AG04449 (cell line): ENCODE data around the gene FKBP1A.

Experiments
- CTCF ChIA-PET: fragments of 350-600 bp; formaldehyde crosslinking; extraction: SDS; loops from one replicate; lab custom pipeline; 2021; ENCODE audit warnings: antibody characterized with exemption; lab: Yijun Ruan, JAX
- POLR2A ChIA-PET: fragments of 400-600, 350-600 bp; formaldehyde crosslinking; extraction: SDS; loops from one replicate; lab custom pipeline; 2020; ENCODE audit warnings: antibody characterized with exemption, inconsistent platforms; lab: Yijun Ruan, JAX
- DNase-seq: peaks from one replicate; pipeline ENCODE4 v3.0.0-alpha.2; 2010; ENCODE audit warnings: low read depth, low spot score
- H3K4me3 ChIP-seq: 2 replicates; pipeline ENCODE4 v1.5.1; 2011; ENCODE audit warnings: low read depth, mild to moderate bottlenecking, control low read depth, low read length
- TF ChIP-seq, protein P1 (sequence below): IDR thresholded peaks from one replicate; pipeline ENCODE4 v1.5.1; 2011; ENCODE audit warnings: mild to moderate bottlenecking, moderate library complexity, low read length, control low read depth, inconsistent platforms; ENCODE audit not compliant: insufficient read depth; ENCODE audit errors: missing control alignments

FKBP1A gene

DNA sequence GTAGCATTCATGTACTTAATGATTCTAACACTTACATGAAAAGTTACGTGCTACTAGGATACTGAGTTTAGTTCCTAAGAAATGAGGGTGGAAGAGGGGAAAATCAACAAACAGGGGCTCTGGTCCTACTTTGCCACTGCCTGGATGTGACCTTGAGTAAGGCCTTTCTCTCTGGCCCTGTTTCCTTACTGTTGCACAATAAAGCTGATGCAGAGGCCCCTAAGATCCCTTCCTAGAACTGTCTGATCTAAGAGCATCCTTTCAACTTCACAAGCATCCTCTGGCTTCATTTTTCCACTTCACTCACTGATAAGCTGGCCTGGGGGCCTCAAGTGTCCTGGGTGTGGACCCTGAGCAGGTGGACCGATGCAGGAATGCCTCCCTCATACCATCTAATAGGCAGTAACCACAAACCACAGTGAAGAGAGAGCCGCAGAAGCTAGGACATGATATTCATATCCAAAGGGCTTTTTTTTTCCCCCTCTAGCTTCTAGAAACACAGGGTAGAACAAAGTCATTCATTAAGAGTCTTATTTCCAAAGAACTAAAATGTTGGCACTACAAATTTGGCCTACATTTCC, 21.6 kb downstream of the FKBP1A start:
- no peak overlapping the region for H3K4me3 ChIP-seq
- no peak for DNase-seq
- CTCF ChIA-PET: interaction anchor here (1.0 kb wide), 1 partner anchor 8 kb away, joined by 4 read pairs; no protein-coding TSS in a partner anchor
- TF ChIP-seq, protein P1, sequence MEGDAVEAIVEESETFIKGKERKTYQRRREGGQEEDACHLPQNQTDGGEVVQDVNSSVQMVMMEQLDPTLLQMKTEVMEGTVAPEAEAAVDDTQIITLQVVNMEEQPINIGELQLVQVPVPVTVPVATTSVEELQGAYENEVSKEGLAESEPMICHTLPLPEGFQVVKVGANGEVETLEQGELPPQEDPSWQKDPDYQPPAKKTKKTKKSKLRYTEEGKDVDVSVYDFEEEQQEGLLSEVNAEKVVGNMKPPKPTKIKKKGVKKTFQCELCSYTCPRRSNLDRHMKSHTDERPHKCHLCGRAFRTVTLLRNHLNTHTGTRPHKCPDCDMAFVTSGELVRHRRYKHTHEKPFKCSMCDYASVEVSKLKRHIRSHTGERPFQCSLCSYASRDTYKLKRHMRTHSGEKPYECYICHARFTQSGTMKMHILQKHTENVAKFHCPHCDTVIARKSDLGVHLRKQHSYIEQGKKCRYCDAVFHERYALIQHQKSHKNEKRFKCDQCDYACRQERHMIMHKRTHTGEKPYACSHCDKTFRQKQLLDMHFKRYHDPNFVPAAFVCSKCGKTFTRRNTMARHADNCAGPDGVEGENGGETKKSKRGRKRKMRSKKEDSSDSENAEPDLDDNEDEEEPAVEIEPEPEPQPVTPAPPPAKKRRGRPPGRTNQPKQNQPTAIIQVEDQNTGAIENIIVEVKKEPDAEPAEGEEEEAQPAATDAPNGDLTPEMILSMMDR: no peak
- POLR2A ChIA-PET: no interaction called here

DNA sequence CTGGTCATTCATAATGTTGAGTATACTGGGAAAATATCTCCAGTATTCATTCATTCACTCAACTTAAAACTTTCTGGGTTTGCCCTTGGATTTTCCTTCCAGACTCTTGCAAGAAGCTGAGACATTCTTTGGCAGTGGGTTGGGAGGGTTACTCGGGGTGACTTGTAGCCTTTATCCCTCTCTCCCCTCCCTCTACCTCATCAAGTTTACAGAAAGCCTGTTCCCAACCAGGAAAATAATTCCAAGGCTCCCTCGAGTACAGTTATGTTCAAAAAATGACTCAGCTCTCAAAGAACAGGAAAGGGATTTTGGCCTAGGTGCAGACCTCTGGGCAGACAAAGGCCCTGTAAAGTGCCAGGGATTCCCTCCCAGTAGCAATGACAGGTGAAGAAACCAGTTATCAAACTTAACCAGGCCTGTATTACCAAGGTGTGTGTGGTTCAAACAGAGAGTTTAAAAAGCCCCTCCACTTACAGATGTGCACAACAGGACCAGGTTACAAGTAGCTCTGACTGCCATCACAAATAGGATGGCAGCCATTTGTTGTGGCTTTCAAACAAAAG, 22.2 kb downstream of the FKBP1A start:
- ChIA-PET CTCF (interaction anchor here (0.6 to 1.0 kb wide), 3 partner anchors 9 to 65 kb away, joined by 3 to 4 read pairs (median 3); no protein-coding TSS in a partner anchor), POLR2A (no interaction called here)
- H3K4me3 ChIP-seq: no peak overlapping the region
- peak; percentile 26 for DNase-seq
- TF ChIP-seq, protein P1: no peak

DNA sequence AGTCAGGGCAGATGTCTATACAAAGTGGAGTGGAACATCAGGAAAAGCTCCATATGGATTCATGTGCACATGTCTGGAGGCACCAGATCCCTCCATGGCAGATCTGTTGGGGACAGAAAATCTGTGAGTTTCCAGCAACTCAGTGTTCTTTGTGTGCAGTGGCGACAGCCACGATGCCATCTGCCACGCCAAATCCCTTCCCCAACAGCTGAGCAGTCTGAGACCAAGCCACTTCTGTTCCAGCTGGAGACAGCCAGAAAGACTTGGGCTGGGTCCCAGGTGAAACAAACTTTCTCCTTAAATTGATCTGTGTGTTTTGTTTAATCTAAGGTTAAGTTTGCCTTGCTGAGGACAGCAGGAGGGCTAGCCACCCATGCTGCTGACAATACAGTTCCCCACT, 22.9 kb downstream of the FKBP1A start:
- no peak overlapping the region for H3K4me3 ChIP-seq
- CTCF ChIA-PET: interaction anchor here (0.6 to 1.0 kb wide), 2 partner anchors 18 to 65 kb away, joined by 3 read pairs; no protein-coding TSS in a partner anchor
- POLR2A ChIA-PET: no interaction called here
- no peak for DNase-seq
- TF ChIP-seq, protein P1: no peak

DNA sequence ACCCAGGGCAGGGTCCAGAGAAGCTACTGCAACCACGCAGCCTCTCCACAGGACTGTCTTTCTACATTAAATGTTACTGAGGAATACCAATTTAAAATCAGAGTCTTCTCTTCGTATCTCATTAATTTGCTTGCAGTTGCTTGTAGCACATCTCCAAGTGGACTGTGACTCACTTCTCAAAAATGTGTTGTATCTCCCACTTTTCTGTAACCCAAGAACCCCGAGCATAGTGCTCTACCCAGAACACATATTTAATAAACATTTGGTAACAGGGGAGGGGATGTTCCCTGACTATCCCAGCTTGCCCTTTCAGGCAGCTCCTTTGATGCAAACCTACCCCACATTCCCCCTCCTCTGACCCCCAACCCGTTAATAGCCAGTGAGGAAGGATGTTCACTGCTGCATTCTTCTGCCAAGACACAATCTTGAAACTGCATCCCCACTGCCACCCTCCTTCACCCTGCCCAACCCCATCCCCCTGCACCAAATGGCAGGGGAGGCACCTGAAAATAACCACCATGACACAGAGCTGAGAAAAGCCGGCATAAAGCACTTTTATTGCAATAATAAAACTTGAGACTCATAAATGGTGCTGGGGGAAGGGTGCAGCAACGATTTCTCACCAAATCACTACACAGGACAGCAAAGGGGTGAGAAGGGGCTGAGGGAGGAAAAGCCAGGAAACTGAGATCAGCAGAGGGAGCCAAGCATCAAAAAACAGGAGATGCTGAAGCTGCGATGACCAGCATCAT, 24.2 kb downstream of the FKBP1A start:
- DNase-seq: no peak
- no peak overlapping the region for H3K4me3 ChIP-seq
- ChIA-PET POLR2A (interaction anchor here (0.7 kb wide), 1 partner anchor 70 kb away, joined by 3 read pairs; no protein-coding TSS in a partner anchor), CTCF (interaction anchor here (1.0 kb wide), 1 partner anchor 11 kb away, joined by 3 read pairs; no protein-coding TSS in a partner anchor)
- TF ChIP-seq, protein P1: no peak

DNA sequence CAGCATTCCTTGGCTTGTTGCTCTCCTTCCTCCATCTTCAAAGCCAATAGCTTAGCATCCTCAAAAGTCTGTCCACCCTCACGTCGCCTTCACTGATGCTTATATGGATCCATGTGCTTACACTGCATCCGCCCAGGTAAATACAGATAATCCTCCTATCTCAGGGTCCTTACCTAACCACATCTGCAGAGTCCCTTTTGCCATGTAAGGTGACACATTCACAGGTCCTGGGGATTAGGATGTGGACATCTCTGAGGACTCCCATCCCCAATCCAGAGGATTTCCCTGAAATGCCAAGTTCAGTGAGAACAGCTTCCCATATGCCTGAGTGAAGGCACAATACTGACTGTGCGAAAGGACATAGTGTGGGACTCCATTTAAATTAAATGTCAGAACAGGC, 25.4 kb downstream of the FKBP1A start:
- TF ChIP-seq, protein P1: no peak
- ChIA-PET POLR2A (no interaction called here), CTCF (interaction anchor here (1.0 kb wide), 1 partner anchor 9 kb away, joined by 3 read pairs; no protein-coding TSS in a partner anchor)
- DNase-seq: no peak
- no peak overlapping the region for H3K4me3 ChIP-seq

DNA sequence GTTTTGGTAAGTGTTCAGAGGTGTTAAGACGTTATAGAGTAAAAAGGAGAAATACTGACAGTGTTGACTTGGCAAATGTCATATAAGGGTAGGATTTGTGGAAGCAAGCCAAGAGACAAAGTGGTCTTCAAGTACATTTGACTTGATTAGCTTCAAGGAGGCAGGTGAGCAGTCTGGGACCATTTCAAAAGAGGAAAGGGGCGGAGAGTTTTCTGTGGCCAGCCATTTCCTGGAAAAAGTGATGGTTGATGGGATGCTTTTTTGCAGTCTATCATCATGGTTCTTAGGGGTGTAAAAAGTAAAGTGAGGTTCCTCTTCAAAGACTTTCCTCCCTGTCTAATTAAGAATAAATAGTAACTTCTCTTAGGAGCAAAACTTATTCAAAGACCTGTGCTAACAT, 28.7 kb downstream of the FKBP1A start:
- TF ChIP-seq, protein P1: no peak
- CTCF ChIA-PET: interaction anchor here (0.9 kb wide), 1 partner anchor 74 kb away, joined by 3 read pairs; no protein-coding TSS in a partner anchor
- no peak overlapping the region for H3K4me3 ChIP-seq
- POLR2A ChIA-PET: no interaction called here
- DNase-seq: no peak
